Measurements from ENCODE around the gene FHOD3. TPM values are rescaled to one million over a fixed set of nuclear protein-coding genes. Genes with fewer than 3 reads are reported as not detected.

FHOD3 gene
- total RNA-seq, 2 donors from 2014 or later = 2.8 to 3.1 TPM

DNA sequence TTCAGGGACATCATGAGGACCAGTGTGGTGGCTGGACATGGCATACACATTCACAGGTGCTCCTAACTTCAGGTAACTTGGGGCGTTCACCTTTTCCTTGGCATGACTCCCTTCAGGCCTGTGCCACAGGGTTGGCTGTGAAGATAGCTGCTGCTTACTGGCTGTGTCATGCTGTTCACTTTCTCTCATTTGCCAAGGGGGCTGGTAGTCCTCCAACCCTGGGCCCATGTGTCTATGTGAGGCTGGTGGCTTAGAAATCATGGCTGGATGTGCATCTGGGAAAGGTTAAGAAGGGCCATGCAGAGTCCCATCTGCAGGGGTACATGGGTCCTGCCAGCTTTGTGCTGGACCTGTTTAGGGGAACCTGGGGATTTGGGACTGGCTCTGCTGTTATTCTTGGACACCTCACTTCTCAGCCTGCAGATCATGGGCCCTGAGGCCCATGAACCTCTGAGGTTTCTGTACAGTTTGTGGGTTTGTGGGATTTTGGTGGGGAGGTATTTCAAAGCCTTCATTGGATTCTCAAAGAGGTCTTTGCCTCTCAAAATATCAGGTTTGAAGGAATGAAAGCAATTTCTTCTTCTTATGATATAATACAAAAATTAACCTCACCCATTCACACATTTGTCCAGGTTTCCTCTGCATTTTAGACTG is 62.9 kb downstream of the FHOD3 start:
- no peaks in the 10 kb centered on the region for H3K4me1 Mint-ChIP-seq
- H3K36me3 Mint-ChIP-seq (ENCODE audit: low read depth) = peaks cover 2% of the 10 kb centered on the region
- no peaks in the 10 kb centered on the region for H3K4me1 ChIP-seq (ENCODE audit: control insufficient read depth, insufficient read depth, low read length)
- no peaks in the 10 kb centered on the region for H3K36me3 ChIP-seq (ENCODE audit: control insufficient read depth, insufficient read depth, low read length)
- peaks cover 3% of the 10 kb centered on the region for H3K9me3 Mint-ChIP-seq
- H3K27me3 ChIP-seq (ENCODE audit: control insufficient read depth, insufficient read depth, low read length, poor library complexity, severe bottlenecking) = no peaks in the 10 kb centered on the region
- DNase-seq = no peak
- H3K27me3 Mint-ChIP-seq (ENCODE audit: insufficient read depth) = peaks cover 17% of the 10 kb centered on the region
- H3K27ac Mint-ChIP-seq = no peak overlapping the region
- H3K4me3 ChIP-seq (ENCODE audit: low read length) = no peak overlapping the region
- H3K4me3 Mint-ChIP-seq = no peak overlapping the region
- H3K27ac ChIP-seq (ENCODE audit: low read depth, low read length) = no peak overlapping the region
- H3K9me3 ChIP-seq (ENCODE audit: control insufficient read depth, low read length) = no peaks in the 10 kb centered on the region
- TF ChIP-seq, protein P1, sequence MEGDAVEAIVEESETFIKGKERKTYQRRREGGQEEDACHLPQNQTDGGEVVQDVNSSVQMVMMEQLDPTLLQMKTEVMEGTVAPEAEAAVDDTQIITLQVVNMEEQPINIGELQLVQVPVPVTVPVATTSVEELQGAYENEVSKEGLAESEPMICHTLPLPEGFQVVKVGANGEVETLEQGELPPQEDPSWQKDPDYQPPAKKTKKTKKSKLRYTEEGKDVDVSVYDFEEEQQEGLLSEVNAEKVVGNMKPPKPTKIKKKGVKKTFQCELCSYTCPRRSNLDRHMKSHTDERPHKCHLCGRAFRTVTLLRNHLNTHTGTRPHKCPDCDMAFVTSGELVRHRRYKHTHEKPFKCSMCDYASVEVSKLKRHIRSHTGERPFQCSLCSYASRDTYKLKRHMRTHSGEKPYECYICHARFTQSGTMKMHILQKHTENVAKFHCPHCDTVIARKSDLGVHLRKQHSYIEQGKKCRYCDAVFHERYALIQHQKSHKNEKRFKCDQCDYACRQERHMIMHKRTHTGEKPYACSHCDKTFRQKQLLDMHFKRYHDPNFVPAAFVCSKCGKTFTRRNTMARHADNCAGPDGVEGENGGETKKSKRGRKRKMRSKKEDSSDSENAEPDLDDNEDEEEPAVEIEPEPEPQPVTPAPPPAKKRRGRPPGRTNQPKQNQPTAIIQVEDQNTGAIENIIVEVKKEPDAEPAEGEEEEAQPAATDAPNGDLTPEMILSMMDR (conservative IDR thresholded peaks at IDR 0.05) = no peak
- H3K9ac ChIP-seq (ENCODE audit: extremely low read depth, low read length, poor library complexity, severe bottlenecking) = no peak overlapping the region
- WGBS, 2 experiments (ENCODE audit: insufficient coverage in 1 of 2, insufficient read length in 1 of 2) = 71 to 88% methylated on average over 1 of the region's 1 CpG

GRCh38 chr18:36364911-36365624 is 67.6 kb downstream of the FHOD3 start:
- Mint-ChIP-seq H3K9me3 (peaks cover 3% of the 10 kb centered on the region), H3K27me3 (ENCODE audit: insufficient read depth) (peaks cover 21% of the 10 kb centered on the region), H3K4me3 (no peak overlapping the region), H3K27ac (no peak overlapping the region), H3K36me3 (ENCODE audit: low read depth) (peaks cover 2% of the 10 kb centered on the region), H3K4me1 (peaks cover 5% of the 10 kb centered on the region)
- 88 to 92% methylated on average over 1 to 2 of the region's 2 CpGs for WGBS, 2 experiments (ENCODE audit: insufficient coverage in 1 of 2, insufficient read length in 1 of 2)
- no peaks in the 10 kb centered on the region for H3K36me3 ChIP-seq (ENCODE audit: control insufficient read depth, insufficient read depth, low read length)
- no peak for DNase-seq
- no peaks in the 10 kb centered on the region for H3K4me1 ChIP-seq (ENCODE audit: control insufficient read depth, insufficient read depth, low read length)
- no peak overlapping the region for H3K27ac ChIP-seq (ENCODE audit: low read depth, low read length)
- no peak overlapping the region for H3K9ac ChIP-seq (ENCODE audit: extremely low read depth, low read length, poor library complexity, severe bottlenecking)
- no peak overlapping the region for H3K4me3 ChIP-seq (ENCODE audit: low read length)
- TF ChIP-seq, protein P1 (conservative IDR thresholded peaks at IDR 0.05) = no peak
- no peaks in the 10 kb centered on the region for H3K9me3 ChIP-seq (ENCODE audit: control insufficient read depth, low read length)
- no peaks in the 10 kb centered on the region for H3K27me3 ChIP-seq (ENCODE audit: control insufficient read depth, insufficient read depth, low read length, poor library complexity, severe bottlenecking)

DNA sequence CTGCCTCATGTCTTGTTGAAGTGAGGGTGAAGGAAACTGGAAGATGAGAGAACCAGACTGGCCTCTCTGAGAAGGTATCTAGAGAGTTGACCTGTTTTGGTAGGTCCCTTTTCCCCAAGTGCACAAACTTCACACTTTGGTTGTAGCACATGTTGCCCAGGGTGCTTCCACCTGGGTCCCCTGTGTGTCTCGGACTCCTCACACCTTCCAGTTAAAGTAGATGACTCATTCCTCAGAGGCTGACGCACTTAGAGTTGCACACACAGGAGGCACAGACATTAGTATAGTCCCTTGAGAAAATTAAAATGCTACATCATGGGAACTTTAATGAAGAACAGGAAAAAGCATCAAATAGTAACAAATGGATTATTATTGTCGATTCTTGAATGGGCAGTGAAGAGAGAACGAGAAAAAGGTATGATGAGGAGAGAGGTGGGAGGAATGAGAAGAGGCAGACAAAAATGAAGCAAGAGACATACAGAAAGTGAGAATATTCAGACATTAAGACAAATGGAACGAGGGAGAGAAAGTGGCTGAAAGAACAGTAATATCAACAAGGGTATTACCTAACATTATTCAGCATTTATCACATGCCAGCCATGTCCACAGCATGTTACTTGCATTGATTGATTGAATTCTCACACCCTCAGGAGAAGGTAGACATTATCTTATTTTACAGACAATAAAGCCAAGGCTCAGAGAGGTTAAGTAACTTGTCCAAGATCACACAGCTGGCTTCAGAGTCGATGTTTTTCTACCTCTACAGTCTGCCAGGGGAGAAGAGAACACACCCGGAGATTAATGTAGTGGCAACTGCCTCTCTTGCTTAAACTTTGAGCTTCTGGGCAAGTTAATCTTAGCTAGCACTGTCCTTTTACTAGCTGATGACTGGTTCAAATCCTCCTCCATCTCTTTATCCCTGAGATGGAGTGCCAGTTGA is 68.6 kb downstream of the FHOD3 start:
- H3K4me1 ChIP-seq (ENCODE audit: control insufficient read depth, insufficient read depth, low read length) = no peaks in the 10 kb centered on the region
- Mint-ChIP-seq H3K4me1 (peaks cover 5% of the 10 kb centered on the region), H3K27ac (no peak overlapping the region), H3K36me3 (ENCODE audit: low read depth) (peaks cover 2% of the 10 kb centered on the region), H3K9me3 (peaks cover 5% of the 10 kb centered on the region), H3K27me3 (ENCODE audit: insufficient read depth) (peaks cover 21% of the 10 kb centered on the region), H3K4me3 (no peak overlapping the region)
- no peak overlapping the region for H3K27ac ChIP-seq (ENCODE audit: low read depth, low read length)
- H3K4me3 ChIP-seq (ENCODE audit: low read length) = no peak overlapping the region
- 93 to 95% methylated on average over 4 to 7 of the region's 7 CpGs for WGBS, 2 experiments (ENCODE audit: insufficient coverage in 1 of 2, insufficient read length in 1 of 2)
- H3K9ac ChIP-seq (ENCODE audit: extremely low read depth, low read length, poor library complexity, severe bottlenecking) = no peak overlapping the region
- H3K36me3 ChIP-seq (ENCODE audit: control insufficient read depth, insufficient read depth, low read length) = no peaks in the 10 kb centered on the region
- no peak for DNase-seq
- peaks cover 5% of the 10 kb centered on the region for H3K9me3 ChIP-seq (ENCODE audit: control insufficient read depth, low read length)
- TF ChIP-seq, protein P1 (conservative IDR thresholded peaks at IDR 0.05) = no peak
- H3K27me3 ChIP-seq (ENCODE audit: control insufficient read depth, insufficient read depth, low read length, poor library complexity, severe bottlenecking) = no peaks in the 10 kb centered on the region
